HEK293T (cell line): ENCODE measurements around the gene SLC25A38.

Source experiments
- CTCF ChIA-PET: fragments of 350-600 bp; formaldehyde crosslinking; extraction: SDS; loops from one replicate; lab custom pipeline; 2021; ENCODE audit warnings: antibody characterized with exemption, inconsistent platforms; lab: Yijun Ruan, JAX
- POLR2A ChIA-PET: fragments of 350-600 bp; formaldehyde crosslinking; extraction: SDS; loops from one replicate; lab custom pipeline; 2020; ENCODE audit warnings: antibody characterized with exemption, inconsistent platforms; lab: Yijun Ruan, JAX
- DNase-seq: peaks from one replicate; pipeline ENCODE4 v3.0.0; 2012; ENCODE audit warnings: mixed read lengths; ENCODE audit errors: extremely low spot score
- ARNT ChIP-seq: fragments of 450-650 bp; IDR thresholded peaks from 2 replicates; pipeline ENCODE4 v1.6.1; 2017; ENCODE audit warnings: mild to moderate bottlenecking
- BHLHE40 ChIP-seq: fragments of 450-650 bp; IDR thresholded peaks from 2 replicates; pipeline ENCODE4 v1.6.1; 2016; ENCODE audit warnings: mild to moderate bottlenecking, moderate library complexity, borderline replicate concordance
- CTBP1 ChIP-seq: fragments of 450-650 bp; IDR thresholded peaks from 2 replicates; pipeline ENCODE4 v1.6.1; 2016; ENCODE audit warnings: borderline replicate concordance
- ELF4 ChIP-seq: fragments of 450-650 bp; IDR thresholded peaks from 2 replicates; pipeline ENCODE4 v1.6.1; 2017; ENCODE audit warnings: antibody characterized with exemption
- FOXA1 ChIP-seq: fragments of 450-650 bp; IDR thresholded peaks from 2 replicates; pipeline ENCODE4 v1.6.1; 2016; ENCODE audit warnings: mild to moderate bottlenecking
- FOXK2 ChIP-seq: fragments of 450-650 bp; IDR thresholded peaks from 2 replicates; pipeline ENCODE4 v1.6.1; 2016; ENCODE audit warnings: mild to moderate bottlenecking
- FOXM1 ChIP-seq: fragments of 450-650 bp; IDR thresholded peaks from 2 replicates; pipeline ENCODE4 v1.6.1; 2017; ENCODE audit warnings: mild to moderate bottlenecking, borderline replicate concordance
- HDGF ChIP-seq: fragments of 450-650 bp; IDR thresholded peaks from 2 replicates; pipeline ENCODE4 v1.6.1; 2017; ENCODE audit warnings: antibody characterized with exemption, borderline replicate concordance
- L3MBTL2 ChIP-seq: fragments of 450-650 bp; conservative IDR thresholded peaks from 2 replicates; pipeline ENCODE4 v1.6.1; 2016; ENCODE audit warnings: mild to moderate bottlenecking
- LEF1 ChIP-seq: fragments of 450-650 bp; IDR thresholded peaks from 2 replicates; pipeline ENCODE4 v1.6.1; 2017; ENCODE audit warnings: mild to moderate bottlenecking, borderline replicate concordance
- NFRKB ChIP-seq: fragments of 450-650 bp; IDR thresholded peaks from 2 replicates; pipeline ENCODE4 v1.6.1; 2016; ENCODE audit warnings: mild to moderate bottlenecking, moderate library complexity
- PKNOX1 ChIP-seq: fragments of 450-650 bp; IDR thresholded peaks from 2 replicates; pipeline ENCODE4 v1.6.1; 2016
- SP1 ChIP-seq: fragments of 450-650 bp; IDR thresholded peaks from 2 replicates; pipeline ENCODE4 v1.6.1; 2017
- SUZ12 ChIP-seq: fragments of 450-650 bp; IDR thresholded peaks from 2 replicates; pipeline ENCODE4 v1.6.1; 2016; ENCODE audit warnings: mild to moderate bottlenecking
- TARDBP ChIP-seq: fragments of 450-650 bp; IDR thresholded peaks from 2 replicates; pipeline ENCODE4 v1.6.1; 2016
- ZNF384 ChIP-seq: fragments of 450-650 bp; IDR thresholded peaks from 2 replicates; pipeline ENCODE4 v1.6.1; 2016

Gene SLC25A38

GRCh38 chr3:39376959-39377634 lies 6.1 kb upstream of the SLC25A38 start:
- no peak for DNase-seq
- POLR2A ChIA-PET: no interaction called here
- CTCF ChIA-PET: interaction anchor here (0.7 to 1.2 kb wide), 3 partner anchors 15 to 104 kb away, joined by 3 read pairs; no protein-coding TSS in a partner anchor
- TF ChIP-seq ELF4: no peak
- TF ChIP-seq FOXA1: no peak
- TF ChIP-seq SUZ12: no peak

- ChIA-PET POLR2A (no interaction called here), CTCF (interaction anchor here (0.7 to 1.2 kb wide), 9 partner anchors 16 to 158 kb away, joined by 3 to 6 read pairs (median 3); no protein-coding TSS in a partner anchor)
- no peak for TF ChIP-seq BHLHE40
- TF ChIP-seq PKNOX1: no peak
- no peak for TF ChIP-seq TARDBP
- TF ChIP-seq FOXK2: no peak
- no peak for TF ChIP-seq NFRKB
- TF ChIP-seq L3MBTL2: no peak
- no peak for TF ChIP-seq ZNF384
- no peak for TF ChIP-seq SUZ12
- TF ChIP-seq FOXM1: no peak
- TF ChIP-seq SP1: no peak
- DNase-seq: peak; percentile 55
These were observed 5.1 kb upstream of the SLC25A38 start for GRCh38 chr3:39378088-39378487.

GRCh38 chr3:39378957-39379777 lies 4.0 kb upstream of the SLC25A38 start:
- ChIA-PET CTCF (no interaction called here), POLR2A (no interaction called here)
- TF ChIP-seq FOXK2: no peak
- no peak for TF ChIP-seq TARDBP
- TF ChIP-seq ZNF384: no peak
- TF ChIP-seq HDGF: no peak
- no peak for TF ChIP-seq SP1
- TF ChIP-seq FOXA1: no peak
- TF ChIP-seq NFRKB: no peak
- TF ChIP-seq PKNOX1: no peak
- no peak for TF ChIP-seq SUZ12
- TF ChIP-seq CTBP1: no peak
- no peak for TF ChIP-seq L3MBTL2
- TF ChIP-seq FOXM1: no peak
- DNase-seq: no peak

GRCh38 chr3:39379778-39380155 lies 3.4 kb upstream of the SLC25A38 start:
- ChIA-PET POLR2A (no interaction called here), CTCF (no interaction called here)
- no peak for DNase-seq
- TF ChIP-seq ZNF384 (no peak), TARDBP (no peak), HDGF (no peak), ARNT (no peak), NFRKB (no peak), L3MBTL2 (no peak), FOXK2 (no peak), SUZ12 (no peak)

- no peak for DNase-seq
- ChIA-PET CTCF (no interaction called here), POLR2A (no interaction called here)
- TF ChIP-seq TARDBP (no peak), SP1 (no peak), HDGF (no peak), SUZ12 (no peak), LEF1 (no peak), FOXK2 (no peak), ARNT (no peak), FOXM1 (no peak), FOXA1 (no peak), PKNOX1 (no peak)
These were observed 1.7 kb upstream of the SLC25A38 start for GRCh38 chr3:39381432-39381831.

- peak; percentile 95 for DNase-seq
- POLR2A ChIA-PET: interaction anchor here (0.7 to 1.0 kb wide), 2 partner anchors 23 to 41 kb away, joined by 3 to 6 read pairs; partner anchors contain the start of gene RPSA
- TF ChIP-seq BHLHE40 (no peak), L3MBTL2 (peak; percentile 40; the same call in 1 of the 2 replicates), SUZ12 (no peak), HDGF (peak; percentile 84; the same call in 1 of the 2 replicates), ELF4 (no peak), FOXM1 (no peak), CTBP1 (no peak), ARNT (no peak), FOXK2 (no peak), NFRKB (no peak), SP1 (no peak), FOXA1 (no peak), ZNF384 (peak; percentile 60), PKNOX1 (no peak), LEF1 (no peak), TARDBP (no peak)
- CTCF ChIA-PET: no interaction called here
These were observed 903 bp downstream of the SLC25A38 start for GRCh38 chr3:39383881-39384664.
